HG02759 (cell line): ENCODE results near the gene HEATR1.
A peak's percentile ranks its signal among the peaks of the same experiment; 100 is the strongest.
"Not testable (repeated sequence)": the region's sequence is repeated elsewhere in the genome, so short reads cannot be mapped to it uniquely, and the experiment has no call there.

Experiments used
- ATAC-seq: cut with Tn5 transposase; IDR thresholded peaks from one replicate; pipeline ENCODE4 v1.9.1; 2021; ENCODE audit warnings: mild to moderate bottlenecking, moderate library complexity; ENCODE audit not compliant: unreplicated experiment

HEATR1 gene

GRCh38 chr1:236603991-236604904 is at the start of gene HEATR1:
HEATR1 (minus strand) TSS chr1:236604516; CDS start chr1:236604095, 421 bp downstream.
- ATAC-seq: peak; percentile 97

GRCh38 chr1:236645016-236645680 is 40.8 kb upstream of the HEATR1 start:
- ATAC-seq: no peak

DNA sequence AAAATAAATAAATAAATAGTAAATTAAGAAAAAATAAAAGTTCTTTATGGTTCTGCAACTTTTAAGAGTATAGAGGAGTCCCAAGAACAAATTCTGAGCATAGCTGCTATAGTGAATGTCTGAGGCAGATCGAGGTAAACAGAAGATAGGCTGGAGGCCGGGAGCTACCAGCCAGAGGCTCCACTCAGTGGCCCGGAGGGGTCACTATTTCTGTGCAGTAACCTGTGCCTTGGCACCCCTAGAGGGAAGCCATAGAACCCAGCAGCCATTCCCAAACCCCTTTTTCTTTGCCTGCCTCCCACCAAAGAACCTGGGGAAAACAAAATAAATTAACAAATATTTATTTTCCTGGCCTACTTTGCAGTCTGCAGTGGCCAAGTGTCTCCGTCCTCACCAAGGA is 38.4 kb upstream of the HEATR1 start:
- no peak for ATAC-seq

- no peak for ATAC-seq
Measured at GRCh38 chr1:236639686-236640085, 35.4 kb upstream of the HEATR1 start.

- no peak for ATAC-seq
Measured at GRCh38 chr1:236638945-236639344, 34.6 kb upstream of the HEATR1 start.

GRCh38 chr1:236636017-236636416 is 31.7 kb upstream of the HEATR1 start:
- ATAC-seq: no peak

DNA sequence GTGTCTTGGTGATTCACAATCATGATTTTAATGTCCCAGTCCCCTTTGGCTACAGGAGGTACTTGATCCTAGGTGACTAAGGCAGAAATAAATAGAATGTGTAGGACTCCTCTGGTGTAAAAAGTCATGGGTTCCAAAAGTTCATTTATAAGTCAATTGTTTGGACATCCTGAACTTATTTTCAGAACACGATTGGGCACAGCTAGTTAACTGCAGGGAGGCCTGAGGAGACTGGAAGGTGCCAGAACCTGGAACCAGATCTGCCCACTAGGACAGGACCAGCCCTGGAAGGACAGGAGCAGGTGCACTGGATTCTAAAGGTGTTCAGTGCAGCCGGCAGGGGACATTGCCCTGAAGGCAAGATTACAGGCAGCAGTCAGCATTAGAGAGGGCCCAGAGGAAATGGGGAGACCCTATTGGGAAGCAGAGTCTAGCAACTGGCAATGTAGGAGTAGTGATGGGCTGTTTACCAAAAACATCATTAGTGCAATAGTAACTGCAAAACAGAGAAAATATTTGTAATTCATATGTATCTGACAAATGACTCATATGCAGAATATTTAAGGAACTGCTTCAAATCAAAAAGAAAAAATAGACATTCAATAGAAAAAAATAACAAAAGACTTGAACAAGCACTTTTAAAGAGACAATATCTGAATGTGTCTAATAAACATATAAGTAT is 23.6 kb upstream of the HEATR1 start:
- no peak for ATAC-seq

DNA sequence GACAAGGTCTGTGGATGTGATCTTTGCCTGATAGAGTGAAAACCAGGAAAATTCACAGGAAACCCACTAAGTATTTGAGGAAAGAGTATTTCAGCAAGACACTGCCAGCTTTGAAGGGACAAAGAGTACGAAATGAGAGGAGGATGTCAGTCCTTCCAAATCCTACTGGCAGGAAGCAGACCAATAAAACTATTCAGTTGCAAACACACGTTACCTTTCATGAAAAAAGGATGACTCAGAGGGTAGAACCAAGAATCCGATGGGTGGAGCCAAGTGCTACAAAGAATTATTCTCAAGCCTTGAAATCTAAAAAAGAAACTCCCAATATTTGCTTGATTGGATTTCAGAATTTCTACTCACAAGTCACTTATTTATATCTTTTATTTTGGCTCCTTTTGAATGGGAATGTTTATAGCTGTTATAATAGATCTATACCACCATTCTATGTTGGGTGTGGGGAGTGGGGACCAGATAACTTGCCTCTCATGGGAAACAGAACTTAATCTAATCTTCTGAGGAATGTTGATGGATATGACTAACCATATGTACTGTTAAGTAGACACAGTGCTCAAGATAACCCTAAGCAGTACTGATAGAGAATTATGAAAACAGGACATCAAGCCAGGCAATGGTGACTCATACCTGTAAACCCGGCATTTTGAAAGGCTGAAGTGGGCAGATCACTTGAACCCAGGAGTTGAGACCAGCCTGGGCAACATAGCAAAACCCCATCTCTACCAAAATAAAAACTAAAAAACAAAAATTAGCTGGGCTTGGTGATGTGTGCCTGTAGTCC is 19.3 kb upstream of the HEATR1 start:
- no peak for ATAC-seq

DNA sequence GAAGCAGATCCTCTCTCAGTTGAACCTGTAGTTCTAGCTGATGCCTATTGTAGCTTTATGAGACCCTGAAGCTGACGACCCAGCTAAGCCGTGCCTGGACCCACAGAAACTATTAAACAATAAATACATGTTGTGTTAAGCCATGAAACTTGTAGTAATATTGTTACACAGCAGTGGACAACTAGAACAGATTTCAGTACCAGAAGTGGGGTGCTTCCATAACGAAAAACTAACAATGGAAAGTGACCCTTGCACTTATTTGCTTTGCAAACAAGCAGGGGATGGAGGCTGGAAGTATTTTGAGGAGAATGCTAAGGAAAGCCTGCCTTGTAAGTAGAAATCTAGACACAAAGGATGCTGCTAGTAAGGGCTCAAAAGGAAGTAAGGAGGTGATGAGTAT is 18.1 kb upstream of the HEATR1 start:
- ATAC-seq: no peak

DNA sequence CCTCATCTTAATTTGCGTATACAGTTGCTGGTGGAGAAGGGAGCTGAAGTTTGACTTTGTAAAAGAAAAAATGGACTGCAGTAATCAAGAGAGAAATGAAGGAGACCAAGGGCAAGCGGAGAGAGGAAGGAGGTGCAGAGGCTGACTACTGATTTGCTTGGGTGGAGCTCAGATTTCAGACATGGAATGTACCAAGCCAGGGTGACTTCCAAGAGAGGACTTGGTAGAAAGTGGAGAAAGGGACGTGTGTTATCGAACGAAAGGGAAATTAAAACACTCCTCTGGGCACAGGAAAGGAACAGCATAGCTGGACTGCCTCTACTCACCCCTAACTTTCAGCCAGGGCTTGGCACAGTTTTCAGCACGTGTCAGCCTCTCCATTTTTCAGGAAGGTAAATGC is 15.1 kb upstream of the HEATR1 start:
- ATAC-seq: no peak

DNA sequence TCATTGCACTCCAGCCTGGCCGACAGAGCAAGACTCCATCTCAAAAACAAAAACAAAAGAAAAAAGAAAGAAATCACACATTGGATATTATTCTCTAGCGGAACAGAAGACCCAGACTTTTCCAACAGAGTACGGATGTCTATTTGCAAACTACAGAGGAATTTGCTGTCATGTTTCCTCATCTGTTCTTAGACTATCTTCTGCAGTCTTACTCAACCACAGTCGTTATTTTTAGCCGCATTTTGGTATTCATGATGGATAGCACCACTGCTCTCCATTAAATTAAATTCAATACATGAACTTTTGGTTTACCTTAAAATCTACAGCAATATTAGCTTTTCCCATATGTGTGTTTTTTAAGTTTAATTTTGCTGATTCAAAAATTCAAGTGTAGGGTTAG is 14.2 kb upstream of the HEATR1 start:
- no peak for ATAC-seq

DNA sequence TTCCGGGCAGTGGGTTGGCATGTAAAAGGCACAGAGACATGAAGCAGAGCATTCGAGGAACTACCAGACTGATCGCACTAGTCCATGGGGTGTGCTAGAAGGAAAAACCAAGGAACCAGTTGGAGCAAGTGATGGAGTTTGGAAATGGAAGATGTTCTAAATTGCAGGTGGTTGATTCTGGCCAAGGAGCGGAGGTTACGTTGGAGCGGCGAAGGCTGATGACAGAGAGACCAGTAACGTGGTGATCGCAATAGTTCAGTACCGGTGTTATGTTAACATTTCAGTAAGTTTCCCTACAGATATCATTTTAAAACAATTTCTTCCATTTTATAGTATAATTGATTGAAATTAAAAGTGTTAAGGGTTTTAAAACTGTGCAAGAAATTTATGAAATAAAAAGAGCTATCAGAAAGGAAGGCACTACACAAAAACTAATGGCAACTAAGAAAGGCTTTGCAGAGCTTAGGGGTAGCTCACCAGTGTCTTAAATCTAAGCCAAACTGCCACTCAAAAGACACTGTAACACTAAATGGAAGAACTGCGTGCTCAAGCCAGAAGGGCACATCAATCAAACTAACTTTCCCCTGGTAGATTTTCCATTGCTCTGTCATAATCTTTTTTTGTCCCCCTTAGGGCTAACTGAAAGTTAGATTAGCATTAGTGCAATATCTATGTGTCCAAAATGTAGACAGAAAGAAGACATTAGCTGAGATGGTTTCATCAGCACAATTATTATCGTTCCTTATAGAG is 11.3 kb upstream of the HEATR1 start:
- ATAC-seq: no peak

DNA sequence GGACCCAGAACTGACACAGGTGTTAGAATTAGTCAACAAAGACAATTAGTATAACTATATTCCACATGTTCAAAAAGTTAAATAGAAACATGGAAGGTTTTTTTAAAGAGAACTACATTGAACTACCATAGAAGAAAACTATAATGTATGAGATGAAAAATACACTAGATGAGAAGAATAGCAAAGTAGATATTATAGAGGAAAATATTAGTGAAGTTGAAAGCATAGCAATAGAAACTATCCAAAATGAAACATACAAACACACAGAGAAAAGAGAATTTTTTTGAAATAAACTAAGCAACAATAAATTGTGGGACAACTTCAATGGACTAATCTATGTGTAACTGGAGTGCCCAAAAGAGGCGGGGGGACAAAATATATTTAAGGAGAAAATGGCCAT is 8.0 kb upstream of the HEATR1 start:
- no peak for ATAC-seq

DNA sequence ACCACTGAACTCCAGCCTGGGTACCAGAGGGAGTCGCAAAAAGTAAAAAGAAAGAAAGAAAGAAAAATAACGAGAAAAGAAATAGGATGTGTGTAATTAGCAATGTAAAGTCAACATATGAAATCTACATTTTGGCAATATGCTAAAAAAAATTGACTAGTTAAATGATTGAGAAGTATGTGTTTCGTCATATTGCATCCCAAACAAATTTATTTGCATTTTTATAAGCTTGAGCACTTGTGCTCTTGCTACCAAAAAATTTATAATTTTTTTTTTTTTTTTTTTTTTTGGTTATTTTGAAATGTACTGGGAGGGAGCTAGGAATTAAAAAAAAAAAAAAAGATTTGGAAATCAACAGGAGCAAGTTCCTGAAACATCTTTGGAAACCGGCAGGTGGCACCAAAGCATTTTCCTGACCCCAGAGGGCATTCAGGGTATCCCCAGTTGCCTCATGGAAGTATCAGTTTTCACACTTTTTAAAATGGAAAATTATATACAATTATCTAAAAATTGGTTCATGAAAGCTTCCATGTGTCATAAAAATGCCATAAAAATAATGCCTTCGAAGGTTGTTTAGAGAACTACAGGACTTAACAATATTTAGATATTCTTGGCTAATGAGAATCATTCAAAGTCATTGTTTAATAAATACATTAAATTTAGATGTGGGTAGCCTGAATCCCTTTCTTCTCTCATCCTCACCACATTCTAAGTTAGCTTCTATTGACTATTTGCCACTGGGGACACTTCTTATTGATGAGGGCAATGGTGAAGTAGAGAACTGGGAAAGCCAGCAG is 4.8 kb upstream of the HEATR1 start:
- no peak for ATAC-seq

DNA sequence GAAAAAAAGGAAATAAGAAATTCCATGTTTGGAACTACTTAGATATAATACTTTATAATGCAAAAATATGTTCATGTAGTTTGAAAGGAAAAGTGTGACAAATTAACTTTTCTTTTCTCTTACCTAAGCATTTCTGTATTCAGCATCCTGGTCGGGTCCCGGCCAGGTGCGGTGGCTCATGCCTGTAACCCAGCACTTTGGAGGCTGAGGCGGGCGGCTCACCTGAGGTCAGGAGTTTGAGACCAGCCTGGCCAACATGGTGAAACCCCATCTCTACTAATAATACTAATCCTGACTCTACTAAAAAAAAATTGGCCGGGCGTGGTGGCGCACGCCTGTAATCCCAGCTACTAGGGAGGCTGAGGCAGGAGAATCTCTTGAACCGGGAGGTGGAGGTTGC is 3.3 kb upstream of the HEATR1 start:
- ATAC-seq: not testable (repeated sequence)

DNA sequence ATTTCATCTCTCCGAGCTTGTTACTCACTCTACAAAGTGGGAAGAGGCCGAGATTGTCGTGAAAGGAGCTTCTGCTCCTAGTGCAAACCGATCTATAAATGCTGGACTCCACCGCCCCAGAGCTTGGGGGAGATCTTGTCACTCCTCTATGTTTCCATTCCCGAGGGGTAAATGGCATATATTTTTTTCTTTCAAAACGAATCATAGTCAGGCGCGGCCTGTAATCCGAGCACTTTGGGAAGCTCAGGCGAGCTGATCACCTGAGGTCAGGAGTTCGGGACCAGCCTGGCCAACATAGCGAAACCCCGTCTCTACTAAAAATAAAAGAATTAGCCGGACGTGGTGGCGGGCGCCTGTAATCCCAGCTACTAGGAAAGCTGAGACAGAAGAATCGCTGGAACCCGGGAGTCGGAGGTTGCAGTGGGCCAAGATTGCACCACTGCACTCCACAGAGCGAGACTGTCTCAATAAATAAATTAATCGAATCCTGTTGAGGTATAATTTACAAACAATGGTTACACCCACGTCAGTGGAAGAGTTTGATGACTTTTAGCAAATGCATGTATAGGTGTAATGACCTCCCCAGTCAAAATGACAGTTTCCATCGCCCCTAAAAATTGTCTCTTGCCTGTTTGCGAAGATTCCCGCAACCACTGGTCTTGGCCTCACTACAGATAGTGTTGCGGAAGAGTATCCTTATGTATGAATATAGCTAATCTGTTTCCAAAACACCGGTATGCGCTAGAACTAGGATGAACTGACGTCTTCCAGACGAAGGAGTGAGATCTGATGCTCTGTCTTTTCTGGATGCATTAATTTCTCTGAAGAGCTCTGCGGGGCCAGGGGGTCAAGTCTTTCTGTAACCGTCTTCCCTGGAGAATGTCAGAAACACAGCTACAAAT is 840 bp upstream of the HEATR1 start:
- no peak for ATAC-seq

GRCh38 chr1:236602171-236602570 is 2.1 kb downstream of the HEATR1 start:
- no peak for ATAC-seq

GRCh38 chr1:236590553-236591150 is 13.7 kb downstream of the HEATR1 start:
- ATAC-seq: no peak
